ENCODE results near the gene PTPN3.

DNA sequence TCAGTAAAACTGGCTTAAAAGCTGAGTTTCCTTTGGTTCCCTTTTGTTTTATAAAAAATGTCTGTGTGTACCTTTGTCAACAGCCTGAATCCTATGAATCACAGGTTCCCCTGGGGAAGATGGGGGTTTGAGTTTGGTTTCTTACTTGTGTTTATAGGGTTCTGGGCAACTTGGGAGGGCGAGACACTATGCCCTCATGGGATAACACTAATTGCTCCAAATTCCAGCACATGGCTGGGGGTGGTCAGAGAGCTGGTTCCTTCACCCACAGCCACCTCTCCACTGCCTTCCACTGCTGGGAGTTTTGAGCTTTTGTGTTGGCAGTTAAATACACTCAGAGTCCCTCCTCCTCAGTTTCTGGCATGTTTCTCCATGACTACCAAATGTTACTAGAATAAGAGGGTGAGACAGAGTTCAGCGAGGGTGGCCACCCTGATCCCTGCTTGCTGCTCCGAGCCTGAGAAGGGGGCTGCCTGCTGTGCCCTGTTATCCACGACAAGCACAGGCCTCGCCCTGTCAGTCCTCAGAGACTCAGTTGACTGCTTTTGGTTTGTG is 94.3 kb downstream of the PTPN3 start:
- TF ChIP-seq, protein P1, sequence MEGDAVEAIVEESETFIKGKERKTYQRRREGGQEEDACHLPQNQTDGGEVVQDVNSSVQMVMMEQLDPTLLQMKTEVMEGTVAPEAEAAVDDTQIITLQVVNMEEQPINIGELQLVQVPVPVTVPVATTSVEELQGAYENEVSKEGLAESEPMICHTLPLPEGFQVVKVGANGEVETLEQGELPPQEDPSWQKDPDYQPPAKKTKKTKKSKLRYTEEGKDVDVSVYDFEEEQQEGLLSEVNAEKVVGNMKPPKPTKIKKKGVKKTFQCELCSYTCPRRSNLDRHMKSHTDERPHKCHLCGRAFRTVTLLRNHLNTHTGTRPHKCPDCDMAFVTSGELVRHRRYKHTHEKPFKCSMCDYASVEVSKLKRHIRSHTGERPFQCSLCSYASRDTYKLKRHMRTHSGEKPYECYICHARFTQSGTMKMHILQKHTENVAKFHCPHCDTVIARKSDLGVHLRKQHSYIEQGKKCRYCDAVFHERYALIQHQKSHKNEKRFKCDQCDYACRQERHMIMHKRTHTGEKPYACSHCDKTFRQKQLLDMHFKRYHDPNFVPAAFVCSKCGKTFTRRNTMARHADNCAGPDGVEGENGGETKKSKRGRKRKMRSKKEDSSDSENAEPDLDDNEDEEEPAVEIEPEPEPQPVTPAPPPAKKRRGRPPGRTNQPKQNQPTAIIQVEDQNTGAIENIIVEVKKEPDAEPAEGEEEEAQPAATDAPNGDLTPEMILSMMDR (IDR thresholded peaks at IDR 0.05): no peak
- no peak for TF ChIP-seq EZH2phosphoT487 (IDR thresholded peaks at IDR 0.05)
- TF ChIP-seq EZH2 (IDR thresholded peaks at IDR 0.05): no peak
